Jurkat, Clone E6-1 (cell line): ENCODE measurements around the gene SCAI.
"Not testable (repeated sequence)": the region's sequence is repeated elsewhere in the genome, so short reads cannot be mapped to it uniquely, and the experiment has no call there.

ENCODE experiments used
- DNase-seq: peaks from one replicate; pipeline ENCODE4 v3.0.0-alpha.2; 2011; ENCODE audit warnings: low read depth, low spot score
- H3K4me3 ChIP-seq: 2 replicates; pipeline ENCODE4 v1.5.1; 2011; ENCODE audit warnings: mild to moderate bottlenecking, low read length, control low read depth, moderate library complexity

The SCAI gene

GRCh38 chr9:124920394-124920793, 222.9 kb downstream of the SCAI start:
- H3K4me3 ChIP-seq, result not testable (repeated sequence)

DNA sequence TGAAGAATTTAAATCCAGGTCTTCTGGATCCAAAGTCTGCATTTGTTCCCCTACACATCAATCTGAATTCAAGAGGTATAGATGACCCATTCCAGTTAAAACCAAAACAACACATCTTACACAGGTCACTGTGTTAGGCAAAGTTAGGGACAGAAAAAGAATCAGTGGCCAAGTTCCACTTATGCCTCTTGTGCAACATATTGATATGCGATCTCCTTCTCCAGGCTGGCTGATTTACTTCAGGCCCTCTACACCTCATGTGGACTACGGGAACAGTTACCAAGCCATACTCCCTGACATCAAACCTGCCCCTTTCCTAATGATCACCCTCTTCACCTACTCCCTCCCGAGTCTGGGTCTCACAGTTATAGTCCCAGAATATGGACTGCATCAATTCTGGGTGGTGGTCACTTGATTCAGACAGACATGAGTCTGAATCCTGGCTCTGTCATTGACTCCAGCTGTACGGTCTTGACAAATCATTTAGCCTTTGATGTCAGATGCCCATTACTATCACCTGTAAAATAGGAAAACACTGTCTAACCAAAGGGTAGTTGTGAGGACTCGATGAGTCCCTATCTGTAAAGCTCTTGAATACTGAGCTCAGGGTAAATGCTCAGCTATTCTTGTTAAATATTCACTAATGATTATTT, 228.4 kb downstream of the SCAI start:
- no peak for DNase-seq
- no peak overlapping the region for H3K4me3 ChIP-seq

More at GRCh38 chr9:124920394-124920793, 222.9 kb downstream of the SCAI start:
- DNase-seq, result not testable (repeated sequence)

DNA sequence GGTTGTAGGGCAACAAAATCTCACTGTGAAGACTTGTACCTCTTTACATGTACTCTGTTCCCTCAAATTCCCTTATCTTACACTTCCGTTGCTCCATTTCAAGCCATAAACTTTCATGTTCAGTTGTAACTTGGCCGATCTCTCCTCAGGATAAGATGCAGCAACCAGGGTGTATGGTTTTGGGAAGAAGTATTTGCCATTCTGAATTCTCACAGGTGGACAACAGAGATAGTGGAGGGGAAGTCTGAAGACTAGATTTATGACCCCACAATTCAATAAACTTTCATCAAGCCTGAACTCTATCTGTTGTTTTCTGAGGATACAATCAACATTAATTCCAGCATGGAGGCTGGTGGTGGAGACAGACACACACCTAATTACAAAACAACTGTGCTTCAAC, 229.9 kb downstream of the SCAI start:
- H3K4me3 ChIP-seq, result no peak overlapping the region
- no peak for DNase-seq

DNA sequence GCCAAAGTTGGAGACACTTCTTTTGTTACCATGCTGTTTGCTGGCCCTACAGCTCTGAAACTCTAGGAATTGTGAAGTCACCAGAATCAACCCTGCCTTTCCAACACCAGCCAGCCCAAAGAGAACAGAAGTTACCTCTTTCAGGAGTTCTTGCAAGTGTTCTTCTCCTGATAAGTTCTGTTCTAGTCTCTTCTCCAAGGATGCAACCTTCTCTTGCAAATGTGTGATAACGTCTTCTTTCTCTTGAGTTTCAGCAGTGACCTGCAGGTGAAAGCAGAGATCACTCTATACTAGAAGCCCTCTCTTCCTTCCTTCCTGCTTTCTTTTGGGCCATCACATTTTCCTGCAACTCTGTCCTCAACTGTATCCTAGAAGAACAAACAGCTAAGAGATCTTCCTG, 231.6 kb downstream of the SCAI start:
- H3K4me3 ChIP-seq, result no peak overlapping the region
- no peak for DNase-seq

DNA sequence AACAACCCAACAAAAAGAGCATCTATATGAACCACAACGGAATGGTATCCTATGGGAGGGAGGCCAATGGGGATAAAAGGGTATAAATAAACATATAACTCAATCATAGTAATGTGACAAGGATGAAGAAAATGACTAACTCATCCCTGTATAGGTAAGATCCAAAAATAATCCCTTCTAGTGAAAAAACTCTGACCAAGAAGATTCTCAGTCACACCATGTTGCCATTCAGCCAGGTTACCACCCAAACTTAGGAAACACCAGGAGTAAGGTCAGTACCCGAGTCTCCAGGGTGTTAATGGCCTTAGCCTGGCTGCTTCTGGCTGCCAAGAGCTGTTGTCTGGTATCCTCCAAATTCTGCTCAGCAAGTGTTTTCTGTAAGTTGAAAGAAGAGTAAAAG, 235.2 kb downstream of the SCAI start:
- no peak for DNase-seq
- H3K4me3 ChIP-seq, result no peak overlapping the region

DNA sequence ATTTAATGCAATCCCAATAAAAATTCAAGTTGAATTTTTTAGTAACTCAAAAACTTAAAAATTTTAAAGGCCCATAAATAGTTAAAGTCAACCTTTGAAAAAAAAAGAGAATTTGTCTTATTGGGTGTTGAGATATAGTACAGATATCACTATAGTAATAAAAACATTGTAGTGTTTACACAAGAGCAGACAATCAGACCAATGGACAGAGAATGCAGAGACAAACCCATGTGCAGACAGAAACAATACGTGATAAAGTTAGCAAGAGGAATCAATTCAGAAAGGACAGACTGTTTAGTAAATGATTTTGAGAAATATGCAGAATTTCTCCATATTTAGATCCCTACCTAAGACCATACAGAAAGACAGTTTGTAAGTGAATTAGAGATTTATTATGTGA, 236.4 kb downstream of the SCAI start:
- DNase-seq, result no peak
- H3K4me3 ChIP-seq, result no peak overlapping the region

GRCh38 chr9:124899845-124900244, 243.5 kb downstream of the SCAI start:
- no peak for DNase-seq
- H3K4me3 ChIP-seq, result no peak overlapping the region

DNA sequence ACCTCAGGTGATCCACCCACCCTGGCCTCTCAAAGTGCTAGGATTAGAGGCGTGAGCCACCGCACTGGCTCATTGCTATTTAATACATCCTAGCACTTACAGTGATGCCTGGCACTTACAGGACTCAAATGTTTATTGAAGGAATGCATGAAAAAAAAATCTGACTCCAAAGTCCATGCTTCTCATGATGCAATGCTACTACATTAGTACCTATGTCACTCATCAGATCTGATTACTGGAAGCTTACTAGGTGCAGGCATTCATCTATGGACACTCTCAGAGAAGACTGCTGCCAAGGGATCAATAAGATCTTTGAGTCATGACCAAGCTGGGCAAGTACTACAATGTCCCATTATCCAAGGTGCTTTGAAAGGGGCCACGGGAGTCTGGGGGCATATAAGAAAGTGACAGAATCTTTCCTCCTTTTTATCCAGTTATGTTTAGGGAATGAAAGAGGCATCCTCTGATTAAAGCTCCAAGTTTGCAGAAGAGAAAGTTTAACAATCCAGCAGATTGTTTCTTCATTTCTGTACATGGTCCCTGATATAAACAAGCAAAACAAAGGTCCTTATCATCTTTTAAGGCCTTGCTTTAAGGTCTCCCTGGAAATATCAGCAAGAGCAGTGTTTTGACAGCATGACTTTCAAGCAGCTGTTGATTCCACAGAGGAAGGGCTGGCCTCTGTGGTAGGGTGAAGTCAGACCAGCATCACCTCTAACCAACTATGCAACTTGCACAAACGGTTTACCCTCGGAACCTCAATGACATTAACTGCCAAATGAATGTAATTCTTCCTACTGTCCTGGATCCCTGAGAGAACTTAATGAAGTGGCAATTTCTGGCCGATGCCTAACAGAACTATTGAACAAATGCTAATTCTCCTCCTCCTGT, 245.5 kb downstream of the SCAI start:
- H3K4me3 ChIP-seq, result no peak overlapping the region
- no peak for DNase-seq

DNA sequence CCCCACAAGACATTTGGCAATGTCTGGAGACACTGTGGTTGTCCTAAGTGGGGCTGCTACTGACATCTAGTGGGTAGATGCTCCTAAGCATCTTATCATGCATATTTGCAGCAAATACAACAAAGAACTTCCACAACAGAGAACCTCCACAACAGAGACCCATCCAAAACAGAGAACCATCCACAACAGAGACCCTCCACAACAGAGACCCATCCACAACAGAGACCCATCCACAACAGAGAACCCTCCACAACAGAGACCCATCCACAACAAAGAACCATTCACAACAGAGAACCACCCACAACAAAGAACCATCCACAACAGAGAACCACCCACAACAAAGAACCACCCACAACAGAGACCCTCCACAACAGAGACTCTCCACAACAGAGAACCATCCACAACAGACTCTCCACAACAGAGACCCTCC, 248.6 kb downstream of the SCAI start:
- no peak overlapping the region for H3K4me3 ChIP-seq
- DNase-seq, result peak; percentile 94

- no peak overlapping the region for H3K4me3 ChIP-seq
- no peak for DNase-seq
Observed at GRCh38 chr9:124894035-124894740, 249.1 kb downstream of the SCAI start.
